Loucy (cell line): Measurements from ENCODE around the gene ST6GALNAC4.

Source experiments
- H2AFZ ChIP-seq: fragments of 200-600 bp; sonication (generic); 2 replicates; pipeline ENCODE4 v1.6.0; 2016; ENCODE audit warnings: antibody characterized with exemption, mild to moderate bottlenecking, low read length, moderate library complexity
- H3F3A ChIP-seq: fragments of 200-600 bp; 2 replicates; pipeline ENCODE4 v1.6.0; 2016; ENCODE audit warnings: antibody characterized with exemption, low read depth, mild to moderate bottlenecking
- H3K27me3 ChIP-seq: fragments of 200-600 bp; sonication (generic); 2 replicates; pipeline ENCODE4 v1.6.1; 2014; ENCODE audit warnings: low read length, mild to moderate bottlenecking; ENCODE audit not compliant: insufficient read depth, poor library complexity, severe bottlenecking
- H3K36me3 ChIP-seq: fragments of 200-600 bp; sonication (generic); 2 replicates; pipeline ENCODE4 v1.6.1; 2016; ENCODE audit warnings: low read length; ENCODE audit not compliant: insufficient read depth
- H3K4me1 ChIP-seq: fragments of 200-600 bp; sonication (generic); 2 replicates; pipeline ENCODE4 v1.5.1; 2014; ENCODE audit warnings: low read length, mild to moderate bottlenecking; ENCODE audit not compliant: insufficient read depth, poor library complexity, severe bottlenecking
- H3K4me2 ChIP-seq: fragments of 200-600 bp; sonication (generic); 2 replicates; pipeline ENCODE4 v1.6.0; 2014; ENCODE audit warnings: antibody characterized with exemption, low read length, low read depth, mild to moderate bottlenecking; ENCODE audit not compliant: poor library complexity, severe bottlenecking
- H3K4me3 ChIP-seq: fragments of 200-600 bp; sonication (generic); 2 replicates; pipeline ENCODE4 v1.5.1; 2014; ENCODE audit warnings: low read length, mild to moderate bottlenecking, mixed read lengths; ENCODE audit not compliant: poor library complexity, severe bottlenecking
- H3K79me2 ChIP-seq: fragments of 200-600 bp; sonication (generic); 2 replicates; pipeline ENCODE4 v1.6.1; 2014; ENCODE audit warnings: low read length; ENCODE audit not compliant: insufficient read depth
- H3K9ac ChIP-seq: fragments of 200-600 bp; sonication (generic); 2 replicates; pipeline ENCODE4 v1.6.0; 2014; ENCODE audit warnings: mild to moderate bottlenecking, low read depth, low read length, moderate library complexity; ENCODE audit not compliant: poor library complexity, severe bottlenecking
- H3K9me2 ChIP-seq: fragments of 200-600 bp; sonication (generic); replicated peaks from 2 replicates; pipeline ENCODE4 v1.6.1; 2016; ENCODE audit warnings: low read depth, low read length, mixed read lengths
- H3K9me3 ChIP-seq: fragments of 200-600 bp; sonication (generic); 2 replicates; pipeline ENCODE4 v1.6.1; 2014; ENCODE audit warnings: mild to moderate bottlenecking, antibody characterized with exemption, low read length, low read depth; ENCODE audit not compliant: insufficient read depth
- H4K20me1 ChIP-seq: fragments of 200-600 bp; sonication (generic); 2 replicates; pipeline ENCODE4 v1.6.0; 2014; ENCODE audit warnings: antibody characterized with exemption, low read length, mild to moderate bottlenecking; ENCODE audit not compliant: insufficient read depth, poor library complexity, severe bottlenecking
- EZH2phosphoT487 ChIP-seq: fragments of 200-600 bp; IDR thresholded peaks from 2 replicates; pipeline ENCODE4 v1.6.1; 2018; ENCODE audit warnings: antibody characterized with exemption, mild to moderate bottlenecking, moderate library complexity, borderline replicate concordance
- TF ChIP-seq, protein P1 (sequence below): fragments of 200-600 bp; sonication (generic); conservative IDR thresholded peaks from 2 replicates; pipeline ENCODE4 v1.5.1; 2014; ENCODE audit warnings: mild to moderate bottlenecking, antibody characterized with exemption, low read length

Gene ST6GALNAC4

DNA sequence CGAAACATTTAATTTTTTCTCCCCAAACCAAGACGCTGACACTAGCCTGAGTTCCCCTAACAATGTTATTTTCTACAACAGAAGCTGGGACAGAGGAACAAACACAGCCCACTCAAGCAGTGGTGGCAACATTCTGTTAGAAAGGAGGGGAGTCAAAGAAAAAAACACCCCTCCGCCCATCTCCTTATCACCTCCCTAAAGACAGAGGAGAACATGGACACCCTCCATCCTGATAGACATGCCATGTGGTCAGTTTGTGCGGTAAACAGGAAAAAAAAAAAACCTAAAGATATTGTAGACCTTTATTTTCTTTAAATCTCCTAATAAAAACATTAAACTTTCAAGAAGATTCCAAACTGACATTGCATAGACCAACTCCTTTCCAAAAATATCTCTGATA lies 23.8 kb upstream of the ST6GALNAC4 start:
- H3K9me2 ChIP-seq = no peaks in the 10 kb centered on the region
- TF ChIP-seq, protein P1, sequence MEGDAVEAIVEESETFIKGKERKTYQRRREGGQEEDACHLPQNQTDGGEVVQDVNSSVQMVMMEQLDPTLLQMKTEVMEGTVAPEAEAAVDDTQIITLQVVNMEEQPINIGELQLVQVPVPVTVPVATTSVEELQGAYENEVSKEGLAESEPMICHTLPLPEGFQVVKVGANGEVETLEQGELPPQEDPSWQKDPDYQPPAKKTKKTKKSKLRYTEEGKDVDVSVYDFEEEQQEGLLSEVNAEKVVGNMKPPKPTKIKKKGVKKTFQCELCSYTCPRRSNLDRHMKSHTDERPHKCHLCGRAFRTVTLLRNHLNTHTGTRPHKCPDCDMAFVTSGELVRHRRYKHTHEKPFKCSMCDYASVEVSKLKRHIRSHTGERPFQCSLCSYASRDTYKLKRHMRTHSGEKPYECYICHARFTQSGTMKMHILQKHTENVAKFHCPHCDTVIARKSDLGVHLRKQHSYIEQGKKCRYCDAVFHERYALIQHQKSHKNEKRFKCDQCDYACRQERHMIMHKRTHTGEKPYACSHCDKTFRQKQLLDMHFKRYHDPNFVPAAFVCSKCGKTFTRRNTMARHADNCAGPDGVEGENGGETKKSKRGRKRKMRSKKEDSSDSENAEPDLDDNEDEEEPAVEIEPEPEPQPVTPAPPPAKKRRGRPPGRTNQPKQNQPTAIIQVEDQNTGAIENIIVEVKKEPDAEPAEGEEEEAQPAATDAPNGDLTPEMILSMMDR = no peak
- TF ChIP-seq EZH2phosphoT487 = no peak
- H4K20me1 ChIP-seq = peaks cover 10% of the 10 kb centered on the region
- H3K9me3 ChIP-seq = no peaks in the 10 kb centered on the region
- no peaks in the 10 kb centered on the region for H3K27me3 ChIP-seq
- H3F3A ChIP-seq = no peaks in the 10 kb centered on the region
- peaks cover 19% of the 10 kb centered on the region for H3K79me2 ChIP-seq
- no peak overlapping the region for H2AFZ ChIP-seq
- no peak overlapping the region for H3K9ac ChIP-seq
- H3K4me2 ChIP-seq = no peak overlapping the region
- H3K4me3 ChIP-seq = no peak overlapping the region
- H3K4me1 ChIP-seq = peaks cover 11% of the 10 kb centered on the region
- peaks cover 37% of the 10 kb centered on the region; the same call in 1 of the 2 replicates for H3K36me3 ChIP-seq

DNA sequence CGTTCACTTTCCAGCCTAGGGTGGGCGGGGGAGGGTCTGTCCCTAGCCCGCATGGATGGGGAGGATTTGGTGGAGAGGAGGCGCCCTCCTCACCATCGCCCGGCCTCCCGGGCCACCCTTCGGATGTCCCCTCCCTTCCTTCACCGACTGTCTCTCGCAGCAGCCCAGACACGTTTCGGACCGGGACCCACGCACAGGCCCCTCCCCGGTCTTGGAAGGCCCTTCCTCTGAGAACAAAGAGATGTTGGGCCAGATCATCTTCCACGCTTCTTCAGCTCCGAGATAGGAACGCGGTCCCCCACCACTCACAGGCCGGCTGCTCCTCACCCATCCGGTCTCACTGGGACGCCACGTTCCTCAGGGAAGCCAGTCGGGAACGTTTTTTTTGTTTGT lies 21.5 kb upstream of the ST6GALNAC4 start:
- H3K9me3 ChIP-seq = no peaks in the 10 kb centered on the region
- H3K9me2 ChIP-seq = no peaks in the 10 kb centered on the region
- peak overlapping the region; percentile 90 for H3K4me3 ChIP-seq
- no peak for TF ChIP-seq EZH2phosphoT487
- TF ChIP-seq, protein P1 = no peak
- no peaks in the 10 kb centered on the region for H3K27me3 ChIP-seq
- peak overlapping the region; percentile 83 for H3K4me2 ChIP-seq
- H3K4me1 ChIP-seq = peaks cover 27% of the 10 kb centered on the region
- H3K36me3 ChIP-seq = peaks cover 18% of the 10 kb centered on the region; the same call in 1 of the 2 replicates
- peak overlapping the region; percentile 66; the same call in 1 of the 2 replicates for H2AFZ ChIP-seq
- no peaks in the 10 kb centered on the region for H3F3A ChIP-seq
- no peak overlapping the region for H3K9ac ChIP-seq
- peaks cover 35% of the 10 kb centered on the region for H3K79me2 ChIP-seq
- H4K20me1 ChIP-seq = peaks cover 18% of the 10 kb centered on the region

DNA sequence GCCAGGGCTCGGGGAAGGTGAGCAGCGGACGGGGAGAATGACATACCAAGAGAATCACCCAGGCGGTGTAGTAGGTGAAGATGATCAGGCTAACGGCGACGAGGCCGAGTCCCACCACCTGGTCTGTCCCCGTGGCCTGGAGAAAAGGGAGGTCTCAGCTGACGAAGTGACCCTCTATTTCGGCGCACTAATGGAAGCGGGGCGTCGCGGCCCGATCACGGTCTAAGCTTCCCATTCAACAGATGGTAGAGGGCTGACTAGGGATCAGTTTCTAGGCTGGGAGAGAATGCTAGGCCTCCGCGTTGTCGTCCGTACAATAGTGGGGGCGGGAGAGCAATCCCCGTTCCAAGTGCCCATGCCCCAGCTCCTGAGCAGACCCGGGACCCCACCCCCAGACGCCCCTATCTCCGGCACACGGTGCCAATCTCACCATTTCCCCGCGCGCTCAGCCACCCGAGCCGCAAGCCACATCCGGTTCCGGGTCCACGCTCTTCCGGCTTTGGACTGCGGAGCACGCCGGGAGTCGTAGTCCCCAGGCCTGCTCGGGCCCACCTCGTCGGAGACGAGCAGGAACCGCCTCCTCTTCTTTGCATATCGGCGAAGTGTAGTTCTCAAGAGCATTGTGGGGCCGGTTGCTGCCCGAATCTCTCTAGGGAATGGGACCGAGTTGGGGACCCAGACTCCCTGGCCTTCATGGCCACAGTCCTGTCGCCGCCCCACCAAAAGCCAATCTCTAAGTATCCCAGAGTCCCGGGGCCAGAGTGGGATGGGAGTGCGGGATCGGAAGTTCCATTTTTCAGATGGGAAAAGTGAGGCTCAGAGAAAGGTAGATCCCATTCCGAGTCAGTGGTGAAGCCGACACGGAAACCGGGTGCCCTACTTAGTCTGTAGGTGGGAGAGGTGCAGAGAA lies 20.8 kb upstream of the ST6GALNAC4 start, which contains the start of gene DPM2:
DPM2 (minus strand) TSS at position 467 of the 910 bp plus-strand sequence; CDS start at position 433, 34 bp downstream.
- peak within 1 kb of the TSS; percentile 77 for H3K9ac ChIP-seq
- peaks cover 18% of the 10 kb centered on the region for H4K20me1 ChIP-seq
- H3F3A ChIP-seq = no peaks in the 10 kb centered on the region
- H3K36me3 ChIP-seq = peaks cover 12% of the 10 kb centered on the region; the same call in 1 of the 2 replicates
- H2AFZ ChIP-seq = peak within 1 kb of the TSS; percentile 66
- H3K4me2 ChIP-seq = peak within 1 kb of the TSS; percentile 83
- peak within 1 kb of the TSS; percentile 90 for H3K4me3 ChIP-seq
- H3K27me3 ChIP-seq = no peaks in the 10 kb centered on the region
- peaks cover 35% of the 10 kb centered on the region for H3K79me2 ChIP-seq
- TF ChIP-seq, protein P1 = no peak
- no peak for TF ChIP-seq EZH2phosphoT487
- no peaks in the 10 kb centered on the region for H3K9me2 ChIP-seq
- H3K4me1 ChIP-seq = peaks cover 27% of the 10 kb centered on the region
- no peaks in the 10 kb centered on the region for H3K9me3 ChIP-seq
